ENCODE data around the gene SYVN1. TPM values are rescaled to one million over a fixed set of nuclear protein-coding genes. Genes with fewer than 3 reads are reported as not detected.
"Not testable (repeated sequence)": the region's sequence is repeated elsewhere in the genome, so short reads cannot be mapped to it uniquely, and the experiment has no call there.

Gene SYVN1
- total RNA-seq, 1 donor from 2014 or later = 232 TPM

DNA sequence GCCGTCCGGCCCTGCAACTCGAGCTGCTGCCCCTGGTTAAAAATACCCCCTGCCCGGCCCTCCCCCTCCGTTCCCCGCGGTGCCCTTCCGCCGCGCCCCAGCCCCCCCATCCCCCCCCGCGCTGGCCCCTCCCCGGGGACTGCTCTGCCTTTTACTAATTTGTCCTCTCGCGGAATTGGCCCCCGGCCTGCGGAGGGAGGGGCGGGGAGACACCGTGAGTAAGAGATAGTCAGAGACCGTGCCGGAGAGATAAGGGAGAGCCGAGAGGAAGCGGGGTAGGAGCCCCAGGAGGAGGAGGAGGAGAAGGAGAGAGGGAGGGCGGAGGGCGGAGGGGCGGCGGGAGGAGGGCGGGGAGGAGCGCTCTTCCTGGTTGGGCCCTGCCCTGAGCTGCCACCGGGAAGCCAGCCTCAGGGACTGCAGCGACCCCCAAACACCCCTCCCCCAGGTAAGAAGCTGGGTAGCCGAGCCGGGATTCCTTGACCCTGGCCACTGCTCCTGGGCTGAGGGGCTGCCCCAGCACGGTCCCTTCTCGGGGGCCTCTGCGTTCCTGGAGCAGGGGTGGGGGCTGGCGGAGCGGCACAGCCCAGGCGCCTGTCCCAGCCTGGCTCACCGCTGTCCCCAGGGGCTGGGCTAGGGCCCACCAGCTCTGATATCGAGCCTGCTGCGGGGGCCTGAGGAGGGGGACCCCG lies 47.4 kb upstream of the SYVN1 start, which contains the start of gene CAPN1:
Gene CAPN1 (plus strand): TSS at position 360 of the 689 bp plus-strand sequence. CDS start 774 bp downstream, outside the sequence.
- DNase-seq (no peak), ATAC-seq (ENCODE audit: low read depth) (peak; percentile 71)
- CTCF ChIA-PET = interaction anchor here (0.8 to 4.2 kb wide), 9 partner anchors 44 to 338 kb away, joined by 3 to 54 read pairs (median 5); partner anchors contain the start of genes FAU, MRPL49, SYVN1 and TM7SF2
- H3K4me3 Mint-ChIP-seq = peak within 1 kb of the TSS; percentile 94
- H3K27me3 Mint-ChIP-seq = no peaks in the 10 kb centered on the region
- peaks cover 21% of the 10 kb centered on the region for H3K4me1 Mint-ChIP-seq
- peak within 1 kb of the TSS; percentile 94 for H3K27ac Mint-ChIP-seq
- intact Hi-C loops (cut with micrococcal nuclease) = loop anchor here (1.0 to 10.0 kb wide), 7 partner anchors 49 to 337 kb away; partner anchors contain the start of genes CDC42BPG, POLA2, SNX15 and ZNHIT2
- TF ChIP-seq, protein P1, sequence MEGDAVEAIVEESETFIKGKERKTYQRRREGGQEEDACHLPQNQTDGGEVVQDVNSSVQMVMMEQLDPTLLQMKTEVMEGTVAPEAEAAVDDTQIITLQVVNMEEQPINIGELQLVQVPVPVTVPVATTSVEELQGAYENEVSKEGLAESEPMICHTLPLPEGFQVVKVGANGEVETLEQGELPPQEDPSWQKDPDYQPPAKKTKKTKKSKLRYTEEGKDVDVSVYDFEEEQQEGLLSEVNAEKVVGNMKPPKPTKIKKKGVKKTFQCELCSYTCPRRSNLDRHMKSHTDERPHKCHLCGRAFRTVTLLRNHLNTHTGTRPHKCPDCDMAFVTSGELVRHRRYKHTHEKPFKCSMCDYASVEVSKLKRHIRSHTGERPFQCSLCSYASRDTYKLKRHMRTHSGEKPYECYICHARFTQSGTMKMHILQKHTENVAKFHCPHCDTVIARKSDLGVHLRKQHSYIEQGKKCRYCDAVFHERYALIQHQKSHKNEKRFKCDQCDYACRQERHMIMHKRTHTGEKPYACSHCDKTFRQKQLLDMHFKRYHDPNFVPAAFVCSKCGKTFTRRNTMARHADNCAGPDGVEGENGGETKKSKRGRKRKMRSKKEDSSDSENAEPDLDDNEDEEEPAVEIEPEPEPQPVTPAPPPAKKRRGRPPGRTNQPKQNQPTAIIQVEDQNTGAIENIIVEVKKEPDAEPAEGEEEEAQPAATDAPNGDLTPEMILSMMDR (IDR thresholded peaks at IDR 0.05) = no peak
- POLR2A ChIA-PET = interaction anchor here (0.7 to 9.3 kb wide), 19 partner anchors 9 to 841 kb away, joined by 3 to 163 read pairs (median 5); partner anchors contain the start of genes FAU, MRPL49, POLA2 and SYVN1
- H3K9me3 Mint-ChIP-seq = no peaks in the 10 kb centered on the region
- H3K36me3 Mint-ChIP-seq (ENCODE audit: low read depth) = peaks cover 42% of the 10 kb centered on the region

DNA sequence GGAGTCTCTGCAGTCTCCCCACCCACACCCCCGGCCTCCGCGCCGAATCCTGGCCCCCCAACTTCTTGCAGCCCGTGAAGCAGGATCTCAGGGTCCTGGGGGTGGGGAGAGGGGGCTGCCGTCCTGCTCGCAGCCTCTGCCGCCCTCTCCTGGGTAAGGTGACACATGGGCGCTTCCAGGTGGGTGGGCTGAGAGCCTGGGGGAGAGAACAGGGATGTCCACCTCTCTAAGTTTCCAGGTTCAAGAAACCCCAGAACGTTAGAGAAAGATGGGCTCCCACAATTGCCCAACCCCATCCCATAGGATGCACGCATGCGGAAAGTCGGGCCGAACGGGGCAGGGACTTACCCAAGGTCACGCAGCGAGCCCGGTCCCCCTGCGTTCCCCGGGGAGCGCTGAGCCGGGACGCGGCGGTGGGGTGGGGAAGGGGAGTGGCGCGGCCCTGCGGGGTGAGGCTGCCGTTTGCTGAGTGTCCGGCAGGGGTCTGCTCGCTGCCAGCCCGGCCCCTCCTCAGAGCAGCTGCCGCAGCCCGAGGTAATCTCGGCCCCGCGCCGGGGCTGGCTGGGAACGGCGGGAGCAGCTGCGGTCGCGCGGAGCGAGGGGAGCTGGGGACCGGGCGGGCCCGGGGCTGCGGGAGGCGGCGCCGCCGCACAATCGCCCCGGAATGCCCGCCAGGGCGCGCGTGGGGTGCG lies 46.7 kb upstream of the SYVN1 start:
- peaks cover 21% of the 10 kb centered on the region for H3K4me1 Mint-ChIP-seq
- peaks cover 35% of the 10 kb centered on the region for H3K36me3 Mint-ChIP-seq (ENCODE audit: low read depth)
- no peaks in the 10 kb centered on the region for H3K27me3 Mint-ChIP-seq
- H3K9me3 Mint-ChIP-seq = no peaks in the 10 kb centered on the region
- POLR2A ChIA-PET = interaction anchor here (0.7 to 9.3 kb wide), 16 partner anchors 10 to 402 kb away, joined by 3 to 163 read pairs (median 6); partner anchors contain the start of genes ARL2, FAU, MRPL49 and POLA2
- H3K27ac Mint-ChIP-seq = peak overlapping the region; percentile 92
- CTCF ChIA-PET = interaction anchor here (0.8 to 4.2 kb wide), 12 partner anchors 9 to 337 kb away, joined by 3 to 54 read pairs (median 4); partner anchors contain the start of genes FAU, MRPL49, SYVN1 and TM7SF2
- intact Hi-C loops (cut with micrococcal nuclease) = loop anchor here (1.0 to 10.0 kb wide), 7 partner anchors 49 to 336 kb away; partner anchors contain the start of genes CDC42BPG, POLA2, SNX15 and ZNHIT2
- TF ChIP-seq, protein P1 (IDR thresholded peaks at IDR 0.05) = no peak
- DNase-seq (peak; percentile 77), ATAC-seq (ENCODE audit: low read depth) (peak; percentile 82)
- peak overlapping the region; percentile 92 for H3K4me3 Mint-ChIP-seq

DNA sequence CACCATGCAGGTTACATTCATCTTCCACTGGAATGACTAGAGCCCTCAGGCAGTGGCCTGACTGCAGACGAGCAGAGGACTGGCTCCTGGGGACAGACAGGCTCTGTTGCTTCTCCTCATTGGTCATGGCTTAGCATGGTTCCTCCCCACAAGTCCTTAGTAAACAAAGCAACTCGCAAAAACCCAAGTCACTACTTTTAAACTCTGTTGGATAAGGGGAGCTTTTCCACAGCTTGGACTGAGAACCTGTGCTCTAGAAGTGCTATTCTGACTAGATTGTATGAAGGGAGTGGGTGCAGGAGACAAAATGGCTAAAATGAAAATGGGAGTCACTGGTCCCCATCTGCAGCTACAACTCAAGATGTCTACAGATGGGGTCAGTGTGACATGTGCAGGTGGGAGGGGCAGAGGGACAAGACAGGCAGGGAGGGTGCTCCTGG lies 40.3 kb upstream of the SYVN1 start:
- H3K4me1 Mint-ChIP-seq; H3K9me3 Mint-ChIP-seq; intact Hi-C loops (cut with micrococcal nuclease); ATAC-seq (ENCODE audit: low read depth); H3K27ac Mint-ChIP-seq; DNase-seq; H3K4me3 Mint-ChIP-seq; H3K27me3 Mint-ChIP-seq; CTCF ChIA-PET: not testable (repeated sequence)
- peaks cover 13% of the 10 kb centered on the region for H3K36me3 Mint-ChIP-seq (ENCODE audit: low read depth)
- POLR2A ChIA-PET = interaction anchor here (1.8 to 9.3 kb wide), 2 partner anchors 43 to 53 kb away, joined by 5 to 163 read pairs; partner anchors contain the start of genes FAU, MRPL49 and SYVN1

DNA sequence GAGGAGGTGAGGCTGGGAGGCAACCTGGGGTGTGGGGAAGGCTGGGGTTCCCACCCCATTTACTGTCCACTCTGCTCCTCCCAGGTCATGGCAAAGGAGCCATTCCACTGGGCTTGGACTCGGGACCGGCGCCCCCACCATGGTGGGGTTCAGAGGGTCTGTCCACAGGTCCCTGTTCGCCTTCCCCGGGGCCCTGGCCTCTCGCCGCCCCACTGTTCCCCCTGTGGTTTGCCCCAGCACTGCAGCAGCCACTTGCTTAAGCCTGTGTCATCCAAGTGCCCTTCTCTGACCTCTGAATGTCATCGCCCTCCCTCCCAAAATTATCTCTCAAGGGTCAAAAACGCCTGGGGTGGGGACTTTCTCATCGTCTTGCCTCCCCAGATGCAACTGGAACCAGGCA lies 38.3 kb upstream of the SYVN1 start:
- H3K27me3 Mint-ChIP-seq = no peaks in the 10 kb centered on the region
- DNase-seq (no peak), ATAC-seq (ENCODE audit: low read depth) (no peak)
- ChIA-PET POLR2A (interaction anchor here (0.6 kb wide), 1 partner anchor 73 kb away, joined by 3 read pairs; no protein-coding TSS in a partner anchor), CTCF (interaction anchor here (1.5 kb wide), 1 partner anchor 60 kb away, joined by 5 read pairs; the partner anchor contains the start of gene TM7SF2)
- no peak overlapping the region for H3K27ac Mint-ChIP-seq
- intact Hi-C loops (cut with micrococcal nuclease) = no loop called here
- H3K4me3 Mint-ChIP-seq = no peak overlapping the region
- H3K36me3 Mint-ChIP-seq (ENCODE audit: low read depth) = peaks cover 5% of the 10 kb centered on the region
- TF ChIP-seq, protein P1 (IDR thresholded peaks at IDR 0.05) = no peak
- peaks cover 15% of the 10 kb centered on the region for H3K4me1 Mint-ChIP-seq
- no peaks in the 10 kb centered on the region for H3K9me3 Mint-ChIP-seq

DNA sequence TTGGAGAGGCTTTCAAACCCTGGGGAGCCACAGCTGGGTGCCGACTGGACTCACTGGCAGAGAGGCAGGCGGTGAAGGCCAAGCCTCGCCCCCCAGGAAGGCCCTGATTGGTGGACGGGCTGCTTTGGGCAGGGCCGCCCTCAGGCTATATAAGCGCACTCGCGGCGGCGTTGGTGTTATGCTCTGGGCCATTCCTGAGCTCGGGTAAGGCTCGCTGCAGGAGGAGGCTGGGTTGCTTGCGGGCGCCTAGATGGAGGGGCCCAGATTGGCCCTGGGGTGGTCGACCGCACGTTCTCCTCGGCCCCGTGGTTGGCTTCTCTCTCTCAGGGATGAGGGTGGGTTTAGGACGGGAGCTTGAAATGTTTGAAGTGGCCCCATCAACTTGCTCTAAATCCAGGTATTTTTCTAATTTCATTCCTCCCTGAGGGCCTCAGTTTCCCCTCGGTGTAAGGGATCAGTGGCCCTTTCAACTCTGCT lies 35.8 kb upstream of the SYVN1 start, which contains the start of gene SPDYC:
Gene SPDYC (plus strand): TSS at position 176 of the 477 bp plus-strand sequence. CDS start 1,125 bp downstream, outside the sequence.
- ATAC-seq (ENCODE audit: low read depth) (no peak), DNase-seq (no peak)

More for the DNA sequence above, 35.8 kb upstream of the SYVN1 start, which contains the start of gene SPDYC:
- no peak within 1 kb of the TSS for H3K4me3 Mint-ChIP-seq
- ChIA-PET POLR2A (interaction anchor here (0.5 to 4.0 kb wide), 3 partner anchors 36 to 160 kb away, joined by 3 to 27 read pairs (median 8); partner anchors contain the start of genes FAU, MRPL49 and SYVN1), CTCF (no interaction called here)
- H3K9me3 Mint-ChIP-seq = no peaks in the 10 kb centered on the region
- TF ChIP-seq, protein P1 (IDR thresholded peaks at IDR 0.05) = no peak
- no peaks in the 10 kb centered on the region for H3K27me3 Mint-ChIP-seq
- intact Hi-C loops (cut with micrococcal nuclease) = no loop called here
- H3K4me1 Mint-ChIP-seq = peaks cover 15% of the 10 kb centered on the region
- peaks cover 3% of the 10 kb centered on the region for H3K36me3 Mint-ChIP-seq (ENCODE audit: low read depth)
- H3K27ac Mint-ChIP-seq = peak within 1 kb of the TSS; percentile 87
